ACHN (cell line): Measurements from ENCODE around the gene SPTB.
"Not testable (repeated sequence)": the region's sequence is repeated elsewhere in the genome, so short reads cannot be mapped to it uniquely, and the experiment has no call there.

Experiments used
- DNase-seq: peaks from one replicate; pipeline ENCODE4 v3.0.0-alpha.2; 2015
- in situ Hi-C: cut with HindIII; loops from 2 replicates; pipeline ENCODE4 v1.10.0; 2017; ENCODE audit warnings: low sequenced_read_pairs, low pct_ligation_motif_present, low pct_unique_long_range_greater_than_20kb

The SPTB gene

DNA sequence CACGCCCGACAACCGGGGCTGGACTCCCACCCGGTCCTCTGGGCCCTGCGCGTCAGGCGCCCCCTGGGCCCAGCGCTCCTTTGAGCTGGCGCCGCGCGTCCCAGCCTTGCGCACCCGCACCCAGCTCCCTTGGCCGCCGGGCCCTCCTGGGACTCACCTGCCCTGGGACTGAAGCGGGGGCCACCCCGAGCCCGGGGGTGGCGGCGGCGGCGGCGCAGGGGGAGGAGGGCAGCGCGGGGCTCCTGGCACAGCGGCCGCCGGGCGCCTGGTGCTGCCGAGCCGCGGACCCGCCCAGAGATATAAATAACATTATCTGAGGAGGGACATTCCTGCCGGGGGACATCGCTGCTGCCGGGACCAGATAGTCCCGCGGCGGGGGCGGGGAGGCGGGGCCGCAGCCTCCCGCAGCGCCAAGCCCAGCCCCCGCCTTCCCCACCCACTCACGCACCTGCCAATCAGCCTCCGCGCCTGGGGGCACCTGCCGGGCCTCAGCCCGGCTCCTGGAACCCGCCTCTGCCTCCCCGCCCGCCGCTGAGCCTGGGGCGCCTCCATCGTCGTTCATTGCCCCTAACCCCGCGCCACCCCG, at the start of gene SPTB:
Gene SPTB, minus strand, starts transcription at position 273 of the 586 bp plus-strand sequence. CDS start 56,813 bp downstream, outside the sequence.
- in situ Hi-C loops, result no loop called here
- DNase-seq, result no peak

- no peak for DNase-seq
- in situ Hi-C loops, result no loop called here
These were observed 49.3 kb upstream of the SPTB start for GRCh38 chr14:64929014-64929359.

GRCh38 chr14:64928239-64929013, 48.7 kb upstream of the SPTB start:
- in situ Hi-C loops, result no loop called here
- DNase-seq, result no peak

- no peak for DNase-seq
- in situ Hi-C loops, result no loop called here
These were observed 47.3 kb upstream of the SPTB start for GRCh38 chr14:64927031-64927430.

GRCh38 chr14:64926398-64926995, 46.8 kb upstream of the SPTB start:
- in situ Hi-C loops, result no loop called here
- no peak for DNase-seq

GRCh38 chr14:64923015-64923414, 43.3 kb upstream of the SPTB start:
- DNase-seq, result no peak
- in situ Hi-C loops, result no loop called here

GRCh38 chr14:64920465-64920864, 40.8 kb upstream of the SPTB start:
- in situ Hi-C loops, result no loop called here

DNA sequence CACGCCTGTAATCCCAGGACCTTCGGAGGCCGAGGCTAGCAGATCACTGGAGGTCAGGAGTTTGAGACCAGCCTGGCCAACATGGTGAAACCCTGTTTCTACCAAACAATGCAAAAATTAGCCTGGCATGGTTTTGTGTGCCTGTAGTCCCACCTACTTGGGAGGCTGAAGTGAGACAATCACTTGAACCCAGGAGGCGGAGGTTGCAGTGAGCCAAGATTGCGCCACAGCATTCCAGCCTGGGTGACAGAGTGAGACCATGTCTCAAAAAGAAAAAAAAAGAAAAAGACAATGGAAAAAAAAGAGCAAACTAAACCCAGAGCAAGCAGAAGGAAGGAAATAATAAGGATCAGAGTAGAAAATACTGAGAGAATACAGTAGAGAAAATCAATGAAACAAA, 39.9 kb upstream of the SPTB start:
- DNase-seq, result no peak
- in situ Hi-C loops, result no loop called here

More at GRCh38 chr14:64920465-64920864, 40.8 kb upstream of the SPTB start:
- no peak for DNase-seq

GRCh38 chr14:64919215-64919614, 39.5 kb upstream of the SPTB start:
- in situ Hi-C loops, result no loop called here
- no peak for DNase-seq

GRCh38 chr14:64918216-64918615, 38.5 kb upstream of the SPTB start:
- DNase-seq, result no peak
- in situ Hi-C loops, result no loop called here

DNA sequence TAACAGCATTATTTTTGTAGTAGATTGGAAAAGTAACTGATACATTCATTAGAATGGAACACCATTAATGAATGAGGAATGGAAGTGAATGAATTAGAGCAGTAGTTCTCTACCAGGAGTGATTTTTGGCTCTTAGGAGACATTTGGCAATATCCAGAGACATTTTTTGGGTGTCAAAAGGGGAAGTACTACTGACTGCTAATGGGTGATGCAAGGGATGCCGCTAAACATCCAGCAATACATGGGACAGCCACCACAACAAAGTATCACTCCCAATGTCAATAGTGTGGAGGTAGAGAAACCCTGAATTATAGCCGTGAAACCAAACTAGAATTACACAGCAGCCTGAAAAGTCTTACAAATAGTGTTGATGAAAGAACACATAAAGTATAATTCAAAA, 36.1 kb upstream of the SPTB start:
- in situ Hi-C loops, result no loop called here
- no peak for DNase-seq

DNA sequence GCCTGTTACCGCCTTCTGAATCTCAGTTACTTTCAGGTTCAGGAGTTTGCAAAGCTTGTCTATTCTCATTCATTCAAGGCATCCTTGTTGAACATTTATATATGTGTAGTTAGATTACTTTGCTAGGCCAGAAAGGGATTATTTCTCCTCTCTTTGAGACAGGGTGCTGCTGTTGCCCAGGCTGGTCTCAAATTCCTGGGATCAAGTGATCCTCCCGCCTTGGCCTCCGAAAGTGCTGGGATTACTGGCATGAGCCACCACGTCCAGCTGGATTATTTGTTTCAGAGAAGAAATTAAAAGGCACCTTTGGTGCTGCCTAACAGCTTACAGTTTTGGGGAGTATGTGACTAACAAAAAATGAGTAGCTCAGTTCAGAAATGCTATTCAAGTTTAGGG, 35.3 kb upstream of the SPTB start:
- in situ Hi-C loops, result no loop called here
- DNase-seq, result no peak

DNA sequence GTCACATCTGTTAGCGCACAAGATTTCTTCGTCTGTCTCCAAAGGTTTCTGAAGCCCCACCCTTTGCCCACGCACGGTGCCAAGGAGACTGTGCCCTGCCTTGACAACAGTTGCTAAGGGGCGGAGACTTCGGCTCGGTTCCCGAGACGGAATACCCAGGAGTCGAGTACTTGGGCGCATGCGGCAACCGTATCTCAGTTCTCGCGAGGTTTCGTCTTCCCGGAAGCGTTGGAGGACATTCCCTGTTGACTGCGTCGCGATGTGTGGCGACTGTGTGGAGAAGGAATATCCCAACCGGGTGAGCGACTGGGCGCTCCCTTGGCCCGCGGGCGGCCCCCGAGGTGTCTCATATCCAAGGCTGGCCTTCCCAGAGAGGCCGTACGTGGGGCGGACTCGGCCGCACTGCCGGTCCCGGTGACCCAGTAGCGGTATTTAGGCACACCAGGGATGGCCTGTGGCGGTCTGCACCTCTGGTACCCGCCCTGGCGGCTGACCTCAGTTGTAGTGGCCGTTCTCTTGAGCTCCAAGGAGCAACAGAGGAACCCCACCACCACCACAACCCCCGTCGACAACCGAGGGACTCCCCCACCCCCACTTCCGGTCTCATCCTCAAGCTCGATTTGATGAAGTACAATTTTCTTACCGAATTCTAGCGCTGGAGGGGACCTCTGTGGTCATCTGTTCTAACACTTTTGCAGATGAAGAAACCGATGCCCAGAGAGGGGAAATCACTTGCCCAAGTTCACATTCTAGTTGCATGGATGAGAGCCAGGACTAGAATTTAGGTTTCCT, 34.7 kb upstream of the SPTB start, which contains the start of gene CHURC1:
Gene CHURC1, plus strand, starts transcription at position 219 of the 792 bp plus-strand sequence. Its CDS starts 41 bp downstream, at position 260.
- peak; percentile 98 for DNase-seq
- in situ Hi-C loops, result no loop called here

DNA sequence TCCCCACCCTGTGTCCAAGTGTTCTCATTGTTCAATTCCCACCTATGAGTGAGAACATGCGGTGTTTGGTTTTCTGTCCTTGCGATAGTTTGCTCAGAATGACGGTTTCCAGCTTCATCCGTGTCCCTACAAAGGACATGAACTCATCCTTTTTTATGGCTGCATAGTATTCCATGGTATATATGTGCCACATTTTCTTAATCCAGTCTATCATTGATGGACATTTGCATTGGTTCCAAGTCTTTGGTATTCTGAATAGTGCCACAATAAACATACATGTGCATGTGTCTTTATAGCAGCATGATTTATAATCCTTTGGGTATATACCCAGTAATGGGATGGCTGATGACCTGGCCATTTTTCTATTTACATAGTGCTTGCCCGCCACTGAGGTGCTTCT, 33.8 kb upstream of the SPTB start:
- DNase-seq, in situ Hi-C loops: not testable (repeated sequence)

- in situ Hi-C loops, result no loop called here
- no peak for DNase-seq
These were observed 32.6 kb upstream of the SPTB start for GRCh38 chr14:64912261-64912660.

GRCh38 chr14:64910847-64911495, 31.3 kb upstream of the SPTB start:
- in situ Hi-C loops, result no loop called here
- peak; percentile 36 for DNase-seq

GRCh38 chr14:64906022-64906421, 26.3 kb upstream of the SPTB start:
- in situ Hi-C loops, result no loop called here
- no peak for DNase-seq

DNA sequence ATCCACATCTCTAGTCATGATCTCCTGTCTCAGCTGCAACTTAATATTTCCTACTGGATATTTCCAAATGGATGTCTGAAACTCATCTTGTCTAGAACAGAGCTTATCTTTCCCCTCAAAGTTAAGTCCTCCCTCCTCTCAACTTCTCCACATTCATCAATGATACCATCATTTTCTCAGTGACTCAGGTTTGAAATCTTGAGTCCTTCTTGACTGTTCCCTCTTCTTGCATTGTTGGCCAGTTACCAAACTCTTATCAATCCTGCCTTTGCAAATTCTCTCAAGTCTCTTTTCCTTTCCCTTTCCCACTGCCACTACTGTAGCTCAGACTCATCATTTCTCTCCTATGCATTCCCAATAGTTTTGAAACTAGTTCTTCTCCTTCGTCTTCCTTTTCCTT, 20.3 kb upstream of the SPTB start:
- DNase-seq, result no peak

More for the DNA sequence above, 20.3 kb upstream of the SPTB start:
- in situ Hi-C loops, result no loop called here
